COLO668 (cell line): ENCODE data around the gene ARL13B.

Experiments
- DNase-seq: peaks from one replicate; lab custom pipeline; 2025; ENCODE audit not compliant: unreplicated experiment; lab: John Stamatoyannopoulos, UW

ARL13B gene

GRCh38 chr3:94099311-94099710 lies 119.4 kb downstream of the ARL13B start:
- DNase-seq = no peak

GRCh38 chr3:94101860-94102259 lies 121.9 kb downstream of the ARL13B start:
- no peak for DNase-seq
